Smooth muscle cell (in vitro differentiated cells): ENCODE measurements around the gene SFT2D2. TPM values are rescaled to one million over a fixed set of nuclear protein-coding genes. Genes with fewer than 3 reads are reported as not detected.

Experiments
- DNase-seq: peaks from one replicate; lab custom pipeline; 2025; ENCODE audit not compliant: unreplicated experiment; lab: John Stamatoyannopoulos, UW
- H2AFZ ChIP-seq: fragments of 200-600 bp; sonication (generic); 2 replicates; pipeline ENCODE4 v1.6.0; 2016; ENCODE audit warnings: antibody characterized with exemption, low read depth, mild to moderate bottlenecking
- H3F3A ChIP-seq: fragments of 200-600 bp; sonication (generic); 2 replicates; pipeline ENCODE4 v1.6.0; 2017; ENCODE audit warnings: antibody characterized with exemption, low read depth
- H3K27ac ChIP-seq: fragments of 200-600 bp; sonication (generic); 2 replicates; pipeline ENCODE4 v1.5.1; 2016; ENCODE audit warnings: low read depth, mild to moderate bottlenecking
- H3K27me3 ChIP-seq: fragments of 200-600 bp; sonication (generic); 2 replicates; pipeline ENCODE4 v1.6.1; 2016; ENCODE audit warnings: low read depth, mild to moderate bottlenecking
- H3K36me3 ChIP-seq: fragments of 200-600 bp; sonication (generic); 2 replicates; pipeline ENCODE4 v1.5.1; 2016; ENCODE audit warnings: low read depth
- H3K4me1 ChIP-seq: fragments of 200-600 bp; sonication (generic); 2 replicates; pipeline ENCODE4 v1.5.1; 2016; ENCODE audit warnings: low read depth
- H3K4me2 ChIP-seq: fragments of 200-600 bp; sonication (generic); 2 replicates; pipeline ENCODE4 v1.6.0; 2016; ENCODE audit warnings: mild to moderate bottlenecking
- H3K4me3 ChIP-seq: fragments of 200-600 bp; sonication (generic); 2 replicates; pipeline ENCODE4 v1.5.1; 2016; ENCODE audit warnings: mild to moderate bottlenecking
- H3K79me2 ChIP-seq: fragments of 200-600 bp; sonication (generic); 2 replicates; pipeline ENCODE4 v1.6.0; 2016; ENCODE audit warnings: low read depth, mild to moderate bottlenecking
- H3K9ac ChIP-seq: fragments of 200-600 bp; sonication (generic); 2 replicates; pipeline ENCODE4 v1.6.0; 2016; ENCODE audit warnings: low read depth
- H3K9me3 ChIP-seq: fragments of 200-600 bp; sonication (generic); replicated peaks from 2 replicates; pipeline ENCODE4 v1.5.1; 2016; ENCODE audit warnings: low read depth
- H4K20me1 ChIP-seq: fragments of 200-600 bp; sonication (generic); 2 replicates; pipeline ENCODE4 v1.6.0; 2016; ENCODE audit warnings: low read depth
- WGBS: methylation state at CpG from one replicate; pipeline ENCODE4 v1.1.7; 2016; ENCODE audit warnings: low lambda C conversion rate; 5-methylcytosine and 5-hydroxymethylcytosine counted together
- polyA plus RNA-seq: library from polyadenylated mRNA; unstranded; fragments of >200 nt; fragmentation: Nextera tagmentation; extraction: Ambion mirVana; gene quantifications from 2 replicates; pipeline ENCODE4 v1.2.1, GENCODE V29; 2016
- total RNA-seq: library from RNA; depleted of rRNA; stranded (reverse); fragments of >200 nt; gene quantifications from 2 replicates; pipeline ENCODE4 v1.2.3, GENCODE V29; 2014
- TF ChIP-seq, protein P1 (sequence below): fragments of 200-600 bp; sonication (generic); IDR thresholded peaks from 2 replicates; pipeline ENCODE4 v1.5.1; 2017; ENCODE audit warnings: borderline replicate concordance, mild to moderate bottlenecking, antibody characterized with exemption; ENCODE audit not compliant: insufficient read depth, poor library complexity, severe bottlenecking

SFT2D2 gene
- total and polyA plus RNA-seq, 2 experiments from 2014 or later: 12.7 to 25.7 TPM

GRCh38 chr1:168243198-168243597 is 17.4 kb downstream of the SFT2D2 start:
- Histone ChIP-seq H2AFZ (no peak overlapping the region), H4K20me1 (no peaks in the 10 kb centered on the region), H3K79me2 (no peaks in the 10 kb centered on the region), H3K9me3 (no peaks in the 10 kb centered on the region), H3K4me3 (no peak overlapping the region), H3K4me2 (no peak overlapping the region), H3K27me3 (no peaks in the 10 kb centered on the region), H3K9ac (no peak overlapping the region), H3K36me3 (peaks cover 12% of the 10 kb centered on the region), H3K27ac (peak overlapping the region; percentile 37), H3F3A (no peaks in the 10 kb centered on the region), H3K4me1 (no peaks in the 10 kb centered on the region)
- DNase-seq: no peak
- 94% methylated on average over 2 of the region's 2 CpGs for WGBS
- TF ChIP-seq, protein P1, sequence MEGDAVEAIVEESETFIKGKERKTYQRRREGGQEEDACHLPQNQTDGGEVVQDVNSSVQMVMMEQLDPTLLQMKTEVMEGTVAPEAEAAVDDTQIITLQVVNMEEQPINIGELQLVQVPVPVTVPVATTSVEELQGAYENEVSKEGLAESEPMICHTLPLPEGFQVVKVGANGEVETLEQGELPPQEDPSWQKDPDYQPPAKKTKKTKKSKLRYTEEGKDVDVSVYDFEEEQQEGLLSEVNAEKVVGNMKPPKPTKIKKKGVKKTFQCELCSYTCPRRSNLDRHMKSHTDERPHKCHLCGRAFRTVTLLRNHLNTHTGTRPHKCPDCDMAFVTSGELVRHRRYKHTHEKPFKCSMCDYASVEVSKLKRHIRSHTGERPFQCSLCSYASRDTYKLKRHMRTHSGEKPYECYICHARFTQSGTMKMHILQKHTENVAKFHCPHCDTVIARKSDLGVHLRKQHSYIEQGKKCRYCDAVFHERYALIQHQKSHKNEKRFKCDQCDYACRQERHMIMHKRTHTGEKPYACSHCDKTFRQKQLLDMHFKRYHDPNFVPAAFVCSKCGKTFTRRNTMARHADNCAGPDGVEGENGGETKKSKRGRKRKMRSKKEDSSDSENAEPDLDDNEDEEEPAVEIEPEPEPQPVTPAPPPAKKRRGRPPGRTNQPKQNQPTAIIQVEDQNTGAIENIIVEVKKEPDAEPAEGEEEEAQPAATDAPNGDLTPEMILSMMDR: no peak

GRCh38 chr1:168243636-168244212 is 17.9 kb downstream of the SFT2D2 start:
- Histone ChIP-seq H2AFZ (no peak overlapping the region), H3K36me3 (peaks cover 12% of the 10 kb centered on the region), H3K27ac (peak overlapping the region; percentile 37), H3K9me3 (no peaks in the 10 kb centered on the region), H4K20me1 (no peaks in the 10 kb centered on the region), H3K27me3 (no peaks in the 10 kb centered on the region), H3K4me1 (no peaks in the 10 kb centered on the region), H3K4me2 (no peak overlapping the region), H3F3A (no peaks in the 10 kb centered on the region), H3K4me3 (no peak overlapping the region), H3K9ac (no peak overlapping the region), H3K79me2 (no peaks in the 10 kb centered on the region)
- WGBS: 60% methylated on average over 3 of the region's 3 CpGs
- DNase-seq: no peak
- TF ChIP-seq, protein P1: no peak

- no peaks in the 10 kb centered on the region for H3K9me3 ChIP-seq
- WGBS: over 99% methylated on average over 3 of the region's 3 CpGs
- H3K27me3 ChIP-seq: no peaks in the 10 kb centered on the region
- H3K4me2 ChIP-seq: no peak overlapping the region
- H3K27ac ChIP-seq: no peak overlapping the region
- H3K36me3 ChIP-seq: peaks cover 12% of the 10 kb centered on the region
- H3F3A ChIP-seq: no peaks in the 10 kb centered on the region
- no peak overlapping the region for H3K4me3 ChIP-seq
- no peak for DNase-seq
- H3K4me1 ChIP-seq: no peaks in the 10 kb centered on the region
- H3K79me2 ChIP-seq: no peaks in the 10 kb centered on the region
- no peak overlapping the region for H2AFZ ChIP-seq
- H3K9ac ChIP-seq: no peak overlapping the region
- TF ChIP-seq, protein P1: no peak
- peaks cover 3% of the 10 kb centered on the region for H4K20me1 ChIP-seq
Observed at GRCh38 chr1:168245042-168245441, 19.2 kb downstream of the SFT2D2 start.

GRCh38 chr1:168246506-168246905 is 20.7 kb downstream of the SFT2D2 start:
- peaks cover 3% of the 10 kb centered on the region for H4K20me1 ChIP-seq
- no peak overlapping the region for H2AFZ ChIP-seq
- H3K9ac ChIP-seq: no peak overlapping the region
- no peaks in the 10 kb centered on the region for H3K79me2 ChIP-seq
- no peaks in the 10 kb centered on the region for H3K9me3 ChIP-seq
- H3K27me3 ChIP-seq: no peaks in the 10 kb centered on the region
- H3F3A ChIP-seq: no peaks in the 10 kb centered on the region
- no peak overlapping the region for H3K27ac ChIP-seq
- H3K4me2 ChIP-seq: no peak overlapping the region
- H3K4me3 ChIP-seq: no peak overlapping the region
- TF ChIP-seq, protein P1: no peak
- H3K4me1 ChIP-seq: no peaks in the 10 kb centered on the region
- H3K36me3 ChIP-seq: peaks cover 8% of the 10 kb centered on the region
- WGBS: 96% methylated on average over 5 of the region's 5 CpGs
- no peak for DNase-seq
